GM12891 (cell line): Measurements from ENCODE around the gene SCUBE1. TPM values are rescaled to one million over a fixed set of nuclear protein-coding genes. Genes with fewer than 3 reads are reported as not detected.

Source experiments
- DNase-seq: peaks from one replicate; pipeline ENCODE4 v3.0.0; 2011; ENCODE audit warnings: low spot score; ENCODE audit not compliant: insufficient read length
- FAIRE-seq: peaks from 2 replicates; lab custom pipeline; 2011; peaks lifted over from hg19 to GRCh38; lab: Jason Lieb, UNC
- PAX5 ChIP-seq: IDR thresholded peaks from 2 replicates; pipeline ENCODE4 v1.6.1; 2011; ENCODE audit warnings: low read length, moderate library complexity, mild to moderate bottlenecking; ENCODE audit not compliant: insufficient read depth, severe bottlenecking
- POLR2A ChIP-seq: IDR thresholded peaks from 2 replicates; pipeline ENCODE4 v1.6.1; 2011; ENCODE audit warnings: low read depth, low read length, control low read depth
- POLR2AphosphoS5 ChIP-seq: IDR thresholded peaks from 2 replicates; pipeline ENCODE4 v1.6.1; 2011; ENCODE audit warnings: low read depth, low read length, control low read depth
- POU2F2 ChIP-seq: IDR thresholded peaks from 2 replicates; pipeline ENCODE4 v1.6.1; 2011; ENCODE audit warnings: low read depth, mild to moderate bottlenecking, control low read depth, low read length, moderate library complexity
- SPI1 ChIP-seq: IDR thresholded peaks from 2 replicates; pipeline ENCODE4 v1.6.1; 2011; ENCODE audit warnings: low read depth, low read length, control low read depth
- TAF1 ChIP-seq: IDR thresholded peaks from 2 replicates; pipeline ENCODE4 v1.6.1; 2011; ENCODE audit warnings: low read depth, low read length, control low read depth
- polyA plus RNA-seq: library from polyadenylated mRNA; unstranded; fragments of >200 nt; gene quantifications from one replicate; pipeline ENCODE4 v1.2.1, GENCODE V29; 2012; ENCODE audit warnings: low read depth, missing spikeins, inconsistent platforms; ENCODE audit not compliant: missing spikeins

The SCUBE1 gene
- polyA plus RNA-seq, result 0.01 TPM

DNA sequence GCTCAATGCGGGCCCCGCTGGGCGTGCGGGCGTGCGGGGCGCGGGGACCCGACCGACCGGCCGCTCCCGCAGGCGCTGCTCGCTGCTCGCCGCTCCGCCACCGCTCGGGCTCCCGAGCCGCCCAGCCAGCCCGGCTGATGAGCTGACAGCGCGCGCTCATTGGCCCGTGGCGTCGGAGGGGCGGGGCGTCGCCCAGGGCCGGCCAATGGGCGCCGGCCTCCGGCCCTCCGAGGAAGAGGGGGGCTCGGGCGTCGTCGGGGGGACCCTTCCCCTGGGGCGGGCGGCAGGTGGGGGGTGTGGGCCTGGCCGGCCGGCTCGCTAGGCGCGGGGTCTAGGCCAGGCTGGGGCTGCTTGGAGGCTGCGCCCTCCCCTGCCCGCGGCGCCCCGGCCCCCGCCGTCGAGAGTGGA lies at the start of gene SCUBE1:
TSS of gene SCUBE1 (minus strand) at position 111 of the 408 bp plus-strand sequence. CDS start 111 bp downstream, outside the sequence.
- FAIRE-seq (peak; percentile 70), DNase-seq (peak; percentile 81)
- no peak for TF ChIP-seq POLR2A
- TF ChIP-seq POU2F2, result no peak
- no peak for TF ChIP-seq PAX5
- TF ChIP-seq TAF1, result no peak
- no peak for TF ChIP-seq POLR2AphosphoS5
- TF ChIP-seq SPI1, result no peak

- no peak for DNase-seq
- TF ChIP-seq SPI1 (no peak), PAX5 (no peak), POU2F2 (no peak), POLR2AphosphoS5 (no peak), TAF1 (no peak)
- FAIRE-seq, result no peak
These were observed 49.3 kb upstream of the SCUBE1 start for GRCh38 chr22:43392385-43392989.

DNA sequence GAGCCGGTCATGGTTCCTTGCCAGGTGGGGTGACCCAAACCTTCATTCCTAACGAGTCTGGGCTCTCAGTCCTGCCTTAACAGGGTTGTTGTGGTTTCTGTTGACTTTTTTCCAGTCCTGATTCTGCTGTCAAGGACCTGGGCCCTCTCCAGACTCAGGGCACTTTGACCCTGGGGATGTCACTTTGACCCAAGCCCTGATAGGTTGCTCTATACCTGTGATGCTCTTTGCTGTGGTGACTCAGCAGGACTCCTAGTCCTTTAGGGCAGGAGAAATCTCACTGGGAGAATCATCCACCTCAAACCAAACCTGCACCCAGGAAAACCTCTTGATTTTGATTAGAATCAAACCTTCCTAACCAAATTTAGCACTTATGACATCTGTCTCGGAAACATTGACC lies 48.1 kb upstream of the SCUBE1 start:
- DNase-seq, result no peak
- TF ChIP-seq POLR2AphosphoS5 (no peak), PAX5 (no peak), POLR2A (no peak), POU2F2 (no peak)
- no peak for FAIRE-seq

DNA sequence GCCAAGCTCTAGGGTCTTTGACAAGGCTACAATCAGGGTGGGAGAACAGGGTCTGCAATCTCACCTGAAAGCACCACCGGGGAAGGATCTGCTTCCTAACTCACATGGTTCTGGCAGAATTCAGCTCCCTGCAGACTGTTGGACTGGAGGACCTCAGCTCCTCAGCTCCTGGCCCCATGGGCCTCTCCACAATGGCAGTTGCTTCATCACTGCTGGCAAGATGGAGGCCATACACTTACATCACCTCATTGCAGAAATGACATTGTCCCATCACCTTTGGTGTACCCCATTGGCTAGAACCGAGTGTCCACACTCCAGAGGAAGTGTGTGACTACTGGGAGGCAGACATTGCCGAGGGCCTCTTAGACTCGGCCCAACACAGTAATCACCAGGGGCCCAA lies 47.7 kb upstream of the SCUBE1 start:
- DNase-seq, result no peak

GRCh38 chr22:43390166-43390565 lies 47.0 kb upstream of the SCUBE1 start:
- DNase-seq (no peak), FAIRE-seq (no peak)
- TF ChIP-seq SPI1 (no peak), POU2F2 (no peak), POLR2AphosphoS5 (no peak), TAF1 (no peak), POLR2A (no peak), PAX5 (no peak)

More for the DNA sequence above, 47.7 kb upstream of the SCUBE1 start:
- no peak for FAIRE-seq
- TF ChIP-seq TAF1, result no peak
- no peak for TF ChIP-seq SPI1
- no peak for TF ChIP-seq POU2F2
- TF ChIP-seq POLR2AphosphoS5, result no peak
- TF ChIP-seq PAX5, result no peak
- no peak for TF ChIP-seq POLR2A

DNA sequence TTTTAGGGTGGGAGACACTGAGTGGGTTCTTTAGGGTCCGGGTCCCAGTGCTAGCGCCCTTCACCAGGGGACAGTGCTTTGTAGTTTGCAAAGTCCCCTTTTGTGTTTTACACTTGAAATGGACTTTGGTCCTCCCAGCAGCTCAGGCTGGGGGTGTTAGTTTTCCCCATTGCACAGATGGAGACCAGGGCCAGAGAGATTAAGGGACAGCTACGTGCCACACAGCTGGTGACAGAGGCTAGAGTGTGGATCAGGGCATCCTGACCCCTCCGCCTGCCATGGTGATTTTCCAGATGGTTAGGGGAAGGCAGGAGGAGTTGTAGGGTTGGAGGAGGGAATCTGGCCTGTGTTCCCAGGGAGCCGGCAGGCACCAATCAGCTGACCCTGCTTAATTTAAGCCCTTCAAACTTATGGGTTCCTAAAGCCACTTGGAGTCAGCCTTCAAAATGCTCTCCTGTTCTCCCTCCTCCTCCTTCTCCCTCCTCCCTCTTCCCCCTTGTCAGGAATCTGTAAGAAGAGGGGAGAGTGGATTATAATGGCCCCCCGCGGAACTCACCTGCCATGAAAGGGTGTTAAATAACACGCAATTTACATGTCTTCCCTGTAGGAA lies 46.2 kb upstream of the SCUBE1 start:
- no peak for FAIRE-seq
- no peak for TF ChIP-seq SPI1
- TF ChIP-seq POLR2AphosphoS5, result no peak
- TF ChIP-seq POU2F2, result no peak
- TF ChIP-seq PAX5, result no peak
- TF ChIP-seq POLR2A, result no peak
- TF ChIP-seq TAF1, result no peak

DNA sequence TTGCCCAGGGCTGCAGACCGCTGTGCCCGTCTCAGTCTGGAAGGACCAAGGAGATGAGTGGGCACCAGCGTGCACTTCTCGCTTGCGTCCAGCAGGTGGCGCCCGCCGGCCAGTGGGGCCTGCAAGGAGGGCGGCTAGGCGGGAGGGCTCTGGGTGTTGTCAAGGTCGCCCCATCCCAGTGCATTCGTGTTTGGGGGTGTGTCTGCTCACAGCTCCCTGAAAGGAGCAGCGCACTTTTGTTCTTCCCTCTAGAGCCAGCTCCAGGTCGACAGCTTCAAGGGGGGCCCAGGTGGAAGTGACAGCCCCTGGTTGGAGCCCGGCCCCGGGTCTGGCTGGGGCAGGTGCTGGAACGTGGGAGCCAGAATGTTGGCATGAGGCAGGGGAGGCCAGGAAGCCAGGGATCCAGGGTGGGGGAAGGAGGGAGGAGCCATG lies 45.3 kb upstream of the SCUBE1 start:
- FAIRE-seq (peak; percentile 91), DNase-seq (peak; percentile 76)

More for the DNA sequence above, 46.2 kb upstream of the SCUBE1 start:
- no peak for DNase-seq

DNA sequence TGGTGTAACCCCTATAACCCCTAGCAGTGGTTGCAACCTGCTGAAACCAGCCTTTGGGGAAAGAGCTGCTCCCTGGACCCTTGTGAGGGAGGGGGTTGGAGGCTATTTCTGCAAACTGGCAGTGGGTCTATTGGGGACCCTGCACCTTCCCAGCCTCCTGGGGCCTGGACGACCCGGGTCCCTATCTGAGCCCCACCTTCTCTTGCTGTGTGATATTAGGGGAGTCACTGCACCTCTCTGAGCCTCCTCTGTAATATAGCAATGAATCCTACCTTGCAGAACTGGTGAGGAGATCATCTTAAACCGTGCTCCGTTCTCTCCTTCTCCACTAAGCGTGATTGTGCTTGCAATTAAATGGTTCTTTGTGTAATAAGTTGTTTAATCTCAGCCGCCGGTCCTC lies 44.6 kb upstream of the SCUBE1 start:
- FAIRE-seq (no peak), DNase-seq (no peak)
- no peak for TF ChIP-seq POU2F2
- no peak for TF ChIP-seq TAF1
- TF ChIP-seq POLR2AphosphoS5, result no peak
- no peak for TF ChIP-seq SPI1
- TF ChIP-seq POLR2A, result no peak

More for the DNA sequence above, 45.3 kb upstream of the SCUBE1 start:
- TF ChIP-seq POU2F2 (no peak), TAF1 (no peak), POLR2AphosphoS5 (no peak), POLR2A (no peak), PAX5 (no peak), SPI1 (no peak)

DNA sequence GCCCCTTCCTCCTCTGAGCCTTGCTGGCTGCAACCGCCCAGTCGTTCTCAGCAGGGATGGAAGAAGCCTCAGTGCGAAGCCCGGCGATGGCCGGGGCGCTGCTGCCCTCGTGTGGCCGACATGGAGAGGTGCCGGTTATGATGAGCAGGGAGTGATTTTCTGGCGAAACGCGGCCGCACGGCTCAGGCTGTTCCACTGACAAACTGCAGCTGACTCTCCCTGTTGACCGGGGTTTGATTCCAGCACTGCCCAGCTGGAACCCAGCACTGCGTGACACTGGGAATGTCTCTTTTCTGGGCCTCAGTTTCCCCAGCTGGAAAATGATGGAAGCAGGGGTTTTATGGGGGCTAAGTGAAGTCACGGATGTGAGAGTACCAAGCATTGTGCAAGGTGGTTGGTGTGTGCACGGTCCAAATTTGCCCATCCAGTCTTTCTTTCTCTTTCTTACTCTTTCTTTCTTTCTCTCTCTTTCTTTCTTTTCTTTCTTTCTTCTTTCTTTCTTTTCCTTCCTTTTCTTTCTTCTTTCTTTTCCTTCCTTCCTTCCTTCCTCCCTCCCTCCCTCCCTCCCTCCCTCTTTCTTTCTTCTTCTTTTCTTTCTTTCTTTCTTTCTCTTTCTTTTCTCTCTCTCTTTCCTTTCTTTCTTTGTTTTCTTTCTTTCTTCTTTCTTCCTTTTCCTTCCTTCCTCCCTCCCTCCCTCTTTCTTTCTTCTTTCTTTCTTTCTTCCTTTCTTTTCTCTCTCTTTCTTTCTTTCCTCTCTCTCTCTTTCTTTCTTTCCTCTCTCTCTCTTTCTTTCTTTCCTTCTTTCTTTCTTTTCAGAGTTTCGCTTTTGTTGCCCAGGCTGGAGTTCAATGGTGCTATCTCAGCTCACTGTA lies 42.8 kb upstream of the SCUBE1 start:
- DNase-seq, result peak; percentile 66
- FAIRE-seq, result peak; percentile 97
- TF ChIP-seq SPI1 (no peak), TAF1 (no peak), POLR2A (no peak), POU2F2 (no peak), PAX5 (no peak), POLR2AphosphoS5 (no peak)
